NCI-H446 (cell line): Measurements from ENCODE around the gene MAP7D2.

ENCODE experiments used
- DNase-seq, 2 experiments: peaks; one replicate each; lab custom pipeline; 2025; lab: John Stamatoyannopoulos, UW

MAP7D2 gene

GRCh38 chrX:19966056-19966455, 150.7 kb downstream of the MAP7D2 start:
- no peak for DNase-seq

GRCh38 chrX:19964017-19964710, 152.5 kb downstream of the MAP7D2 start:
- no peak for DNase-seq

GRCh38 chrX:19960913-19961312, 155.8 kb downstream of the MAP7D2 start:
- no peak for DNase-seq

GRCh38 chrX:19958552-19959486, 157.9 kb downstream of the MAP7D2 start:
- DNase-seq, result no peak

GRCh38 chrX:19956923-19957322, 159.8 kb downstream of the MAP7D2 start:
- DNase-seq, result no peak
